ENCODE measurements around the gene PLGLB1. TPM values are rescaled to one million over a fixed set of nuclear protein-coding genes. Genes with fewer than 3 reads are reported as not detected.

Gene PLGLB1
- total and polyA plus RNA-seq, 2 of the 13 experiments (the other 11 are each of a cell fraction or from before 2014, with no cell fraction given) = 0.20 to 0.26 TPM

Small RNA genes within 50 kb of the gene (small RNA-seq; reads per million reads assigned to genes)
- gene AC125232.1 (ENCODE audit: insufficient read depth in 2 of 3, insufficient read length in 3 of 3, low read depth in 2 of 3, low replicate concordance in 1 of 3) = 0 reads per million in 3 experiments

Other genes with a start within 250 kb of the PLGLB1 start
- not detected in 2 replicates for gene CD8A, start 230.9 kb downstream of the PLGLB1 start, total RNA-seq (2016; rRNA removed; fragmentation: Illumina TruSeq; extraction: Trizol)
- gene CD8A, start 230.9 kb downstream of the PLGLB1 start, polyA plus RNA-seq (2011; rRNA removed) = 0.09 TPM in 2 replicates
- not detected in 2 replicates for gene CD8B, start 160.0 kb downstream of the PLGLB1 start, total RNA-seq (2016; rRNA removed; fragmentation: Illumina TruSeq; extraction: Trizol)
- gene CD8B, start 160.0 kb downstream of the PLGLB1 start, polyA plus RNA-seq (2011; rRNA removed) = 0.04 TPM in 1 of 2 replicates, not detected in the other
- gene RGPD1, start 79.7 kb downstream of the PLGLB1 start, total RNA-seq (2016; rRNA removed; fragmentation: Illumina TruSeq; extraction: Trizol) = 0.22 and 0.27 TPM in 2 replicates
- gene RGPD1, start 79.7 kb downstream of the PLGLB1 start, polyA plus RNA-seq (2011; rRNA removed) = 0.37 and 0.69 TPM in 2 replicates

All from HepG2 (cell line).